Measurements from ENCODE around the gene TNFAIP8.
"Not testable (repeated sequence)": the region's sequence is repeated elsewhere in the genome, so short reads cannot be mapped to it uniquely, and the experiment has no call there.

The TNFAIP8 gene

GRCh38 chr5:119426057-119426456 lies 70.2 kb downstream of the TNFAIP8 start:
- TF ChIP-seq CTCF (conservative IDR thresholded peaks at IDR 0.05; ENCODE audit: control insufficient read depth, insufficient read depth, low read depth, low read length): no peak
- no peak overlapping the region for H3K4me3 ChIP-seq (ENCODE audit: control insufficient read depth, low read depth, low read length)
- DNase-seq (ENCODE audit: low read depth): no peak

- H3K4me3 ChIP-seq (ENCODE audit: control insufficient read depth, low read depth, low read length): no peak overlapping the region
- no peak for DNase-seq (ENCODE audit: low read depth)
- TF ChIP-seq CTCF (conservative IDR thresholded peaks at IDR 0.05; ENCODE audit: control insufficient read depth, insufficient read depth, low read depth, low read length): no peak
These were observed 71.2 kb downstream of the TNFAIP8 start for GRCh38 chr5:119427060-119427459.

GRCh38 chr5:119427596-119427995 lies 71.8 kb downstream of the TNFAIP8 start:
- not testable (repeated sequence) for DNase-seq (ENCODE audit: low read depth); H3K4me3 ChIP-seq (ENCODE audit: control insufficient read depth, low read depth, low read length)

- DNase-seq (ENCODE audit: low read depth); H3K4me3 ChIP-seq (ENCODE audit: control insufficient read depth, low read depth, low read length): not testable (repeated sequence)
These were observed 72.3 kb downstream of the TNFAIP8 start for GRCh38 chr5:119428166-119428565.

GRCh38 chr5:119428574-119428973 lies 72.8 kb downstream of the TNFAIP8 start:
- not testable (repeated sequence) for H3K4me3 ChIP-seq (ENCODE audit: control insufficient read depth, low read depth, low read length); DNase-seq (ENCODE audit: low read depth)

- DNase-seq (ENCODE audit: low read depth); H3K4me3 ChIP-seq (ENCODE audit: control insufficient read depth, low read depth, low read length): not testable (repeated sequence)
These were observed 76.9 kb downstream of the TNFAIP8 start for GRCh38 chr5:119432674-119433237.

GRCh38 chr5:119435436-119436132 lies 79.8 kb downstream of the TNFAIP8 start:
- TF ChIP-seq CTCF (conservative IDR thresholded peaks at IDR 0.05; ENCODE audit: control insufficient read depth, insufficient read depth, low read depth, low read length): peak; percentile 55
- DNase-seq (ENCODE audit: low read depth): peak; percentile 38
- no peak overlapping the region for H3K4me3 ChIP-seq (ENCODE audit: control insufficient read depth, low read depth, low read length)

- not testable (repeated sequence) for H3K4me3 ChIP-seq (ENCODE audit: control insufficient read depth, low read depth, low read length); DNase-seq (ENCODE audit: low read depth)
These were observed 82.2 kb downstream of the TNFAIP8 start for GRCh38 chr5:119437785-119438586.

- DNase-seq (ENCODE audit: low read depth): not testable (repeated sequence)
These were observed 82.7 kb downstream of the TNFAIP8 start for GRCh38 chr5:119438587-119438917.

GRCh38 chr5:119439140-119439631 lies 83.4 kb downstream of the TNFAIP8 start:
- no peak for DNase-seq (ENCODE audit: low read depth)
- no peak overlapping the region for H3K4me3 ChIP-seq (ENCODE audit: control insufficient read depth, low read depth, low read length)
- TF ChIP-seq CTCF (conservative IDR thresholded peaks at IDR 0.05; ENCODE audit: control insufficient read depth, insufficient read depth, low read depth, low read length): no peak

More at GRCh38 chr5:119438587-119438917, 82.7 kb downstream of the TNFAIP8 start:
- not testable (repeated sequence) for H3K4me3 ChIP-seq (ENCODE audit: control insufficient read depth, low read depth, low read length)

GRCh38 chr5:119439632-119440031 lies 83.8 kb downstream of the TNFAIP8 start:
- H3K4me3 ChIP-seq (ENCODE audit: control insufficient read depth, low read depth, low read length); DNase-seq (ENCODE audit: low read depth): not testable (repeated sequence)

GRCh38 chr5:119444643-119445042 lies 88.8 kb downstream of the TNFAIP8 start:
- DNase-seq (ENCODE audit: low read depth); H3K4me3 ChIP-seq (ENCODE audit: control insufficient read depth, low read depth, low read length): not testable (repeated sequence)
